T-helper 2 cell (primary cell): Measurements from ENCODE around the gene LAMC3.
"Not testable (repeated sequence)": the region's sequence is repeated elsewhere in the genome, so short reads cannot be mapped to it uniquely, and the experiment has no call there.

Experiments used
- DNase-seq, 5 experiments: peaks; one replicate each; pipeline versions ENCODE4 v3.0.0 to v3.0.0-alpha.2; 2012 to 2022

The LAMC3 gene

DNA sequence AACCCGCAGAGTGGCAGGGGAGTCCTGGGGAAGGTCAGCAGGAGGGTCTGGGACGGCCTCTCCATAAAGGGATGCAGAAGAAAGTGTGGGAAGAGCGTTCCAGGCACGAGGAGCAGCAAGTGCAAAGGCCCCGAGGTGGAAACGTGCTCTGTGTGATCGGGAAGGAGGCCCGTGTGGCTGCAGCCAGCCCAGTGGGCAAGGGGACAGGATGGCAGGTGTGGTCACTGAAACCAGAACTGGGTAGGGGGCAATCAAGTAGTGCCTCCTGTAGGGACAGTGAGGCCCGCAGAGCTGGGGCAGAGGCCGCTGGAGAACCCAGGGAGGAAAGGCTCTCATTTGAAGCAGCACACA is 16.3 kb upstream of the LAMC3 start:
- DNase-seq: no peak

DNA sequence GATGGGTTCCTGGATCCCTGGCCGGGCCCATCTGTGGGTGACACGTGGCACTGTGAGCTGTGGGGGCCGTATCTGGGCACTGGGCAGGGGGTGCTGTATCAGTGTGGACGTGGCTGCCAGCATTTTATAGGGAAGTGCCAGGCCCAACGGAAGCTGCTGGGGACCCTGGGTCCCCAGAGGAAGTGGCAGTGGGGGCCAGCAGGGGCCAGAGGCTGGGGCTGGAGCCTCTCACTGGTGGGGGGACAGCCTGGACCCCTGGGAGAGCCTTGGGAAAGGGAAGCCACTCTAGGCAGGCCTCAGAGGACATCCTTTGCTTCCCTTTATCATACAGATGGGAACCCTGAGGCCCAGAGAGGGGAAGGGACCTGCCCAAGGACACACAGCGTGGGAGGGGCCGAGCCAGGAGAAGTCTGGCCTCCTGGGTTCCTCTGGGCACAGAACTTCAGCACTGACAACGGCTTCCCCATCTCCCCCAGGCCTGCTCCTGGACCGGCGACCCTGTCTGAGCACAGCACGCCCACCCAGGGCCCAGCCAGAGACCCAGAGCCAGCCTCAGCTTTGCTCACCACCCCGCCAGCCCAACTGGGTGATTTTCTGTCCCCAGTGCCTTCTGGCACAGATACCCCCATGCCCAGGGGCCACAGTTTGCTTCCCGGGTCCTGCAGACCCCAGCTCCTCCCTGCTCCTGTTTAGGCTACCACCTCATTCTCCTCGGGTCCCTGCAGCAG is 15.5 kb upstream of the LAMC3 start:
- no peak for DNase-seq

DNA sequence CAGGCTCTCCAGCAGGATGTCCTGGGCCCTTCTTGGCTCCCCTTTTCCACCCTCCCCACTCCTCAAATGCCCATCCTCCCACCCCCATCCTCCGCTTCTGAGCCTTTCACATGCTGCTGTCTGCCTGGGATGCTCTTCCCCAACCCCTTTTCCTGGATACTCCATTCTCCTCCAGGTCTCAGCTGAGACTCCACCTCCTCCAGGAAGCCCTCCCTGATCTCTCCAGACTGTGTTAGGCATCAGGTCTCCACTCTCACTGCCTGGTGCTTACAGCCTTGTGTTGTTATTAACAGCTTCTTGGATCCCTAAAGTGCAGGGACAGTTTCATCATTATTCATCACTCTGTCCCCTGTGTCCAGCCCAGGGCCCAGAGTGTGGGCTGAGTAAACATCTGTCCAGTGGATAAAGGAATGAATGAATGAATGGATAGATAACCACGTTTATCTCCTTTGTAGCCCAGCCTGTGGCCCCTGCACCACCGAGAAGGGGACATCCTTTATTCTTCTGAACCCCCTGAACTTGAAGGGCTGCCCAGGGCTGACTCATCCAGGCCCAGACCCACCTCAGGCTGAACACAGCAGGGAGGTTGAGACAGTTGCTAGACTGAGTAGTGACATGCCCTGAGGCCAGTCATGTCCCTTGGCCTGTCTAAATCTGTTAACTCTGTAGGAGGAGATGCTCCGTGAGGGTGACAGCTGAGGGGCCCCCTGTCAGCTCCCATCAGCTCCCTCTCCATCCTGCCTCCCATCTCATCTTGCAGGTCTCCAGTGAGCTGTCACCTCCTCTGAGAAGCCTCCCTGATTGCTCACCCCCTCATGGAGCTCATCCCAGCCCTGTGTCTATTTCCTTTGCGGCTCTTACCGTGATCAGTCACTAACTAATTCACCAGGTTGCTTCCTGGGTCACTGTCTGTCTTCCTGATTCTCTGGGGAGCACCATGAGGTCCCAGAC is 14.6 kb upstream of the LAMC3 start:
- DNase-seq: no peak

DNA sequence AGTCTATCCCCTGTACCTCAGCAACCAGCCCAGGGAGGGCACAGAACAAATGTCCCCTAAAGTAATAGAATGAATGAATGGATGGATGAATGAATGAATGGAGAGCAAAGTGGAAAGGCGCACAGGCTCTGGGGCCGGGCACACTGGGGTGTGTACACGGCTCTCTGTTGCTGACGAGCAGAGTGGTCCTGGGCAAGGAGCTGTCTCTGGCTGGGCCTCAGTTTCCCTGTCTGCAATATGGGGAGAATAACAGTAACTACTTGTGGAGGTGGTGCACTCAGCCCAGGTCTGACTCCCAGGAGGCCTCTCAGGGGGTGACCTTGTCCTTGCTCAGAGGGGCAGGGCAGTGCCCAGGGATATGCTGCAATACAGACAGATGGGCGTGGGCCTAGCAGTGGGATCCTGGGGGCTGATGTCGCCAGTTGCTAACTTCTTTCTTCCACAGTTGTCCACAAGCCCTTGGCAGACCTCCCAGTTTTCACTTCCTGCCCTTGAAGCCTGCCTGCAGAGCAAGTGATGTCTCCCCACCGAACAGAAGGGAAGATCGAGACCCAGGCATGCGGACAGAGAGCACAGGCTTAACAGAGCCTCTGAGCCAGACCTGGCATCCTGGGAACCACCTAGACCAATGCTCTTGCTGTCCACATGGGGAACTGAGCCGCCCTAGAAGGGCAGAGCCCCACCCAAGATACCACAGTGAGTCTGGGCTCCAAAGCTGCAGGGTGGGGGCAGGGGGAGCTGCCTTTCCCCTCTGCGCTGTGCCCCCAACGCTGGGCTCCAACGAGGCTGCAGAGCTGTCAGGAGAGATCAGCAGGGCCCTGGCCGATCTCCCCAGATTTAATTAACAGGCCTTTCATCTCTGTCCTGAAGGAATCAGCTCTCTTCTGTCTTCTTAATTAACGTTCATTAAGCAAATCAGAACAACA is 13.6 kb upstream of the LAMC3 start:
- DNase-seq: no peak

DNA sequence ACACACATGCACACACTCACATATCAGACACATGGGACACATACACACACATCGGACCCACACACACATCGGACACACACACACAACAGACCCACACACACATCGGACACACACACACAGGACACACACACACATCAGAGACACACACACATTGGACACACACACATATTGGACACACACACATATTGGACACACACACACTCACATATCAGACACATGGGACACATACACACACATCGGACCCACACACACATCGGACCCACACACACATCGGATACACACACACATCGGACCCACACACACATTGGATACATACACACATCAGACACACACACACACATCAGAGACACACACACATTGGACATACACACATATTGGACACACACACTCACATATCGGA is 12.8 kb upstream of the LAMC3 start:
- DNase-seq: no peak

DNA sequence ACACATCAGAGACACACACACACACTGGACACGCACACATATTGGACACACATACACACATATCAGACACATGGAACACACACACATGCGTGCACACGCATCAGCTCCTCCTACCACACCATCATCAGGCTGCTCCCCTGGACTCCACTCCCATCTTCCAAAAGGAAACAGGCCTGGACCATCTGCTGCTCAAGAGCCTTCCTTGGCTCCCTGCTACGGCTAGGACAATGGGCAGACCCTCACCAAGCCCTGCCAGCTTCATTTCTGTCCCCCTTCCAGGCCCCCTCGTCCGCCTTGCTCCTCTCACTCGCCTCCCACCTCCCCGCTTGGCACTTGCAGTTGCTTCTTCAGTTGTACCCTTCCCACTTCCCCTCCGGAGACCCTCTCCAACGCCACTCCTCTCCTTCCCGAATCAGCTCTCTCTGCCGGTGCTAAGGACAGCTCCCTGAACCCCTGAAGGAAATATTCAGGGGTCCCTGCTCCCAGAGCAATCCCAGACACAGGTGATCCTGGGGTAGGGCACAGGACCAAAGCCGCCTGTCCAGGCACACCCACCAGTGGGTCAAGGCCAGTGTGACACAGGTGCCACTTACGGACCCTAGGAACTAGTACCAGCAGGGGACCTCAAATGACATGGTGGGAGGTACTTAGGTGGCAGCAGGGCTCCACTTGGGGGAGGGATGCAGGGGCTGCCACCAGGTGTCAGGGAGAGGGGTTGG is 12.1 kb upstream of the LAMC3 start:
- no peak for DNase-seq

DNA sequence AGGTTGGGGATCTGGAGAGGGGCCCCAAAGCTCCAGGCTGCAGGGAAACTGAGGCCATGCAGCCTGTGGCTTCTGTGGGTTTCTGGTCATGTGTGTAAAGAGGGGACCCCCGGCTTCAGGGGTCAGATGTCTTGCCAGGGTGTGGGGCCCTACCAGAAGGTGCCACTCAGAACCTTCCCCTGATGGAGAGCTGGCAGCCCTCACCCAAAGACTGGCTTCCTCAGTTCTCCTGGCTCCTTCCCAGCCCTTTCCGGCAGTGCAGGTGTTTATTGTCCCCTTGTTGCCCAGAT is 11.6 kb upstream of the LAMC3 start:
- DNase-seq: no peak

DNA sequence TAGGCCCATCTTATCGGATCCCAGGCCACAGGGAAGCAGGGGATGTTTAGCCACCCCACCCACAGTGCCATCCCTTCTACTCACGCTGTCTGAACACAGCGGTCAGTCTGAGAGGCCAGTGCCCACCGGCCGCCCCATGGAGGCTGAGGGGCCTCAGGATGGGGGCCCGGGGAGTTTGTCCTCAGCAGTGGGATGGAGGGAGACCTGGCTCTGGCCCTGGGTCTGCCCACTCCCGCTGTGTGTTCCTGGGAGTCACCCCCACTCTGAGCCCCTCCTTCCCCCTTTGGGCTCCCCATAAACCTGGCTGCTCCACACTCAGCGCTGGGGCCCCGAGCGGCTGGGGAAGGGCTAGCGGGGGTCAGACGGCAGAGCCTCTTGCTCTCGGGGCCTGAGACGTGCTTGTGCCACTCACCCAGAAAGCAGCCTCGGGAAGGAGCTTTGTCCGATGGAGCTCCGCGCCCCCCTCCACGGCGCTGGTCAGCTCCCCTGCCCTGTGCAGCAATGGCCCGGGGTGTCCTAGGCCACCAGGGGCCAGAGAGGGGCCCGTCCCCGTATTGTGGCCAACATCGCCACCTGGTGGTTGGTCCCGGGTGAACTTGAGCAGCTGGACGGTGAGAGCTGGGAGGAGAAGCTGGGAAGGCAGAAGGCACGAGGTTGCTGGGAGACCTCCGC is 10.9 kb upstream of the LAMC3 start:
- peak in 2 of 5 experiments; percentile 3 to 31 for DNase-seq

DNA sequence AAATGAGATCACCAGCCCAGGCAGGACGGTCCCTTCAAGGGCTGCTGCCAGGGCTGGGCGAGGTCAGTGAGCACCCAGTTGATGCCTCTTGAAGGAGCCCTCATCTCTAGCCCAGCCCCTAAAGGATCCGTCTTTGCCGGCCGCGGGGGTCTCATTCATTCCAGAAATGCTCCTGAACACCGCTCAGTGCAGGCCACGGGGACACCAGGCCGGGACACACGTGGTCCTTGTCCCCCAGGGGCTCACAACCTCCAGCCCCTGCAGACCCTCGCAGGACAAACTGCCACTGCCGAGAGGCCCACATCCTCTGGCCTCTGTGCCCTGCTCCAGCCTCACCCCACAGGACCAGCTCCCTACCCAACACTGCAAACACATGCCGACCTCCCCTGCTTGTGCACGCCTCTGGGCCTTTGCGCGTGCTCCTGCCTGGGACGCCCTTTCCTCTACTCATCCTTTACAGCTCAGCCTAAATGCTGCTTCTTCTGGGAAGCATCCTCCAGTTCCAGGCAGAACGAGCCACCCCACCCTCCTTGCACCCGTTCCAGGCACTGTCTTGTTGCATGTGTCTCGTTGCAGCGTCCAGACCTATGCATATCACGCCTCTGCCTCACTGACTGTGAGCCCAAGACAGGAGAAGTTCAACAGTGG is 10.3 kb upstream of the LAMC3 start:
- DNase-seq: no peak

DNA sequence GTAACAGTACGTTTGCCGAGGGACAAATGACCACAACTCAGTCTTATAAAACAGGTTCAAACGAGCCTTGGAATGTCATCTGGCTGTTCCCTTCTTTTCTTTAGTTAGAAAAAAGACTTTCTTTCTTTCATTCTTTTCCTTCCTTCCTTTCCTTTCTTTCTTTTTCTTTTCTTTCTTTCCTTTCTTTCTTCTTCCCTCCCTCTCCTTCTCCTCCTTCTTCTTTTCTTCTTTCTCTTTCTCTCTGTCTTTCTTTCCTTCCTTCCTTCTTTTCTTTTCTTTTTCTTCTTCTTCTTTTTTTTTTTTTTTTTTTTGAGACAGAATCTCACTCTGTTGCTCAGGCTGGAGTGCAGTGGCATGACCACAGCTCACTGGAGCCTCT is 9.7 kb upstream of the LAMC3 start:
- no peak for DNase-seq

DNA sequence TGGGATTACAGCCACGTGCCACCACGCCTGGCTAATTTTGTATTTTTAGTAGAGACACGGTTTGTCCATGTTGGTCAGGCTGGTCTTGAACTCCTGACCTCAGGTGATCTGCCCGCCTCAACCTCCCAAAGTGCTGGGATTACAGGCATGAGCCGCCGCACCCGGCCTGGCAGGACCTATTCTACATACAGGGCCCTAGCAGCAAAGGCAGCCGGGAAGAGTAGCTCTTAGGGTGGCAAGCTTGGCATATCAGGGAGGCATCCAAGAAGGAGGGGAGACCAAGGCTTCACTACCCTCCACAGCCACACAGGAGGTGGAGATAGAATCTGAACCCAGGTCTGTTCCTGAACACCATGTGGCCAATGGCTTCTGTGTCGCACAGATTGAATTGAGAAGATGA is 8.4 kb upstream of the LAMC3 start:
- DNase-seq: not testable (repeated sequence)

DNA sequence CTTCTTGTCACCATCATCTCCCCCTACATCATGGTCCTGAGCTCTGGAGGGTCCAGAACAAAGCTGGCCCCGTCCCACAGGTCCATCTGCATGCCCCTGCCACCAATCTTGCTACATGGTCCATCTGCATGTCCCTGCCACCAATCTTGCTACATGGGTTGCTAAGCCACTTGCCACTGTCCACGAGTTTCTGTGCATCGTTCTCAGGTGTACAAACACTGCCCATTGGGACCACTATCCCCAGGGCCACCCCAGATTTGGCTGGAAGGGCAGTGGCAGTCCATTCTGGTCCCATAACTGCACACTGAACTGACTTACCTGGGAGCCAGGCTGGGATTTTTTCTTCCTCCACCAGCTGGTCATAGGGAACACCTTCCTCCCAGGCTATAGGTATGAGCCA is 8.0 kb upstream of the LAMC3 start:
- DNase-seq: no peak

DNA sequence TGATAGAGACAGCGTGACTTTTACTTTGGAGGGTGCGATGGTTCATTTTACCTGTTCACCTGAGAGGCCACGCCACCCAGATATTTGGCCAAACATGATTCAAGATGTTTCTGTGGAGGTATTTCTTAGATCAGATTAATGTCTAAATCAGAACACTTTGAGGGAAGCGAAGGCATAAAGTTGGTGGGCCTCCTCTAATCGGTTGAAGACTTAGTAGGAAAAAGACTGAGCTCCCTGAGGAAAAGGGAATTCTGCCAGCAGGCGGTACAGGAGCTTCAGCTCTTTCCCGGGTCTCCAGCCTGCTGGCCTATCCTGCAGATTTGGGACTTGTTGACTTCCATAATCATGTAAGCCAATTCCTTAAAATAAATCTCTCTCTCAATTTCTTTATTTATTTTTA is 7.0 kb upstream of the LAMC3 start:
- DNase-seq: no peak

DNA sequence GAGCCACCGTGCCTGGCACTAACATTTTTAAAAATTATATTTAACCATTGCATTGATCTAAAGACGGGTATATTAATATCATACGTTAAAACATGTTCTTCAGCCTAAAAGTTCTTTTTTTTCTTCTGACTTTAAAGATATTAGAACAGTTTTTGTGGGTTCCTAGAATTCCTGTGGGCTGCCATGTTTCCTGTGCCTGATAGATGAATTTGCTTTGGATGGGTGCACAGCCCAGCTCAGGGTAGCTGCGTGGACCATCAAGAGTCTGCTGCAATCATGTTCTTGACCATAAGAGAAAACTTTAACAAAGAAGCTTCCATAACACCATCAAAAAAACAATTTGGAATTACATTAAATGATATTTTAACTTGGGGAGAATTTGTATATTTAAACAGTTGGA is 2.4 kb upstream of the LAMC3 start:
- DNase-seq: no peak

DNA sequence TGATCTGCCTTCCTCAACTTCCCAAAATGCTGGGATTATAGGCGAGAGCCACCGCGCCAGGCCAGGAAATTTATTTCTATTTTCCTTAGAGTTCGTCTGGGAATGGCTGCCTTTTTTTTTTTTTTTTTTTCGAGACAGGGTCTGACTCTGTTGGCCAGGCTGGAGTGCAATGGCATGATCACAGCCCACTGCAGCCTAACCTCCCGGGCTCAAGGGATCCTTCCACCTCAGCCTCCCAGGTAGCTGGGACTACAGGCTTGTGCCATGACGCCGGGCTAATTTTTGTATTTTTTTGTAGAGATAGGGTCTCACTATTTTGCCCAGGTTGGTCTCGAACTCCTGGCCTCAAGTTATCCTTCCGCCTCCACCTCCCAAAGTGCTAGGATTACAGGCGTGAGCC is 888 bp upstream of the LAMC3 start:
- DNase-seq: no peak

DNA sequence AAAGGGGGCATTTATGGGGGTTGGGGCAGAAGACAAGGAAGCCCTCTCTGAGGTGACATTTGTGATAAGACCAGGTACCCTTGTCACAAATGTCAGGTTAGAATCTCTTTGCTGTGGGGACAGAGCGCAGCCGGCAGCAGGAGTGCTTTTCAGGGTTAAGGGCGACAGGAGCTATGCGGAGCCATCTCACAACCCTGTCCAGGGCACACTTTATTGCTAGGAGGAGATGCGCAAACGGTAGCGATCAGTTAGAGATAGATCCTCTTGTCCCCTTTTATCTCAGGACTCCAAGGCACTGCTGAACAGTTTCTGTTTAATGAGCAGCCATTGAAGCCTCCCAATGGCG is 438 bp upstream of the LAMC3 start:
- DNase-seq: no peak

DNA sequence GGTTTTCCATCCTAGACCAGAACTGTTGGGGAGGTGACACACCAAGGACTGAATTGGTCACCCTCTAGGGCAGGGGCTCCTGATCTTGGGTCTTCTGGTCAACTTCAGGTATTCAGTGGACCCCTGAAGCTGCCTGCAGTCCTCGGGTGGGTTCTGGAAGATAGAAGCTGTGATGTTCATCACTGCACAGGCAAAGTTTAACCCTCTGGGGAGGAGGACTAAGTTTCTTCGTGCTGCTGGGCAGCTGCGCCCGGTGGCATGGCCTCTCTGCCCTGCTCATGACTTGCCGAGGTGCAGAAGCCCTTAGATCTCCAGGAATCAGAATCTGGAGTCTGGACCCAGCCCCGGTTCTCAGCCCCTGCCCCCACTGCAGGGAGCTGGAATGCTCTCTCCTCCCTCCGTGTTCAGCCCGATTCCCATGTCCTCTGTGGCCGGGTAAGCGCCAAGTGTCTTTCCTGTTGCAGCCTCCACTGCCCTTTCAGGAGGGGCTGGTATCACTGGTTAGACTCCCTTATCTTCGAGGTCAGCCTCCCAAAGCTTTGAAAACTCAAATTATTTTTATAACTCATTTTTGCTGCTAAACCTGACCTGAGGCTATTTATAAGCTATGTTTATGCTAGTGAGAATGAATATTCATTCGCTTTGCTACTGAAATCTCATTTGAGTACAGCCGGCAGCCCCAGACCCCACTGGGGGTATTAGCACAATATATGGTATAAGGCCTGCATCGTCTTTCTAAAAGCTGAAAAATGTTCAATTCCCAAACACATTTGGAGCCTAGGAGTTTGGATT is 1.7 kb downstream of the LAMC3 start:
- DNase-seq: no peak

DNA sequence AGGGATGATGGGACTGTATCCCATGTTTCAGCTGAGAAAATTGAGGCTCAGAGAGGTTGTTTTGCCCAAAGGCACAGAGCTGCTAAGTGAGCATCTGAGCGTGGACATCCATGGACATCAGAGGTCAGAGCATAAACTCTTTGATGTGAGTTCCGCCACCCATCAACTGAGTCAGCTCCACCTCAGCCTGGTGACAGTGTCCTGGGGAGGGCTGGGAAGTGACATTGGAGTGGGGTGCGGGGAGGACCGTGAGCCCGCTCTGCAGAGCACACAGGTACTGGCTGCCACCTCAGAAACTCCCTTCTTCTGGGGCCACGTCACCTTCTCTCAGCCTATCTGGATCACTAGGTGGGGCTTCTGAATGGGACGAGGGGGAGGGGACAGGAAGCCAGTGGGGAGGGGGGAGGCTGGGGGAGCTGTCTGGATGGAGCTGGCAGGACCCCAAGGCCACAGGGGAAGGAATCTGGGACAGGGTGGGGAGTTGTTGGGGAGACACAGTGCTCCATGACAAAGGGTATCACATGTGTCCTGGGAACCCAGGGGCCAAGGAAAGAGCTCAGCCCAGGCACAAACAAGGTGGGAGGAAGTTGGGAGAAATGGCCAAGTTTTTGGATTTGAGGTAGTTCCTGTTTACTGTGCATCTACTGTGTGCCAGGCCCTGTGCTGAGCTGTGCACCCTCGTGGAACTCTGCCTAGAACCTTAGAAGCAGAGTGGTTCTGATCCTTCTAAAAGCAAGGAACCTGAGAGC is 2.5 kb downstream of the LAMC3 start:
- DNase-seq: no peak

DNA sequence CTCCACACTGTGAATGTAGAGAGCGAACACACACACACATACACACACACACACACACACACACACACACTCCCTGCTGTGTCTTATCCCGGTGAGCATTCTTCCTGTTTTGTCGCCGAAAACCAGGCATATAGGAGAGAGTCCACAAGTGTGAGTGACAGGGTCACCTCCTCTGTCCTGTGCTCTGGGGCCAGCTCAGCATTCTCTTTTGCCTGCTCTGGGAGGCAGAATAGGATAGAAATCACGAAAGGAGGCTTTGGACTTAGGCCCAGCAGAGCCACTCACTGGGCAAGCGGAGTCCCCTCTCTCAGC is 3.0 kb downstream of the LAMC3 start:
- DNase-seq: no peak

DNA sequence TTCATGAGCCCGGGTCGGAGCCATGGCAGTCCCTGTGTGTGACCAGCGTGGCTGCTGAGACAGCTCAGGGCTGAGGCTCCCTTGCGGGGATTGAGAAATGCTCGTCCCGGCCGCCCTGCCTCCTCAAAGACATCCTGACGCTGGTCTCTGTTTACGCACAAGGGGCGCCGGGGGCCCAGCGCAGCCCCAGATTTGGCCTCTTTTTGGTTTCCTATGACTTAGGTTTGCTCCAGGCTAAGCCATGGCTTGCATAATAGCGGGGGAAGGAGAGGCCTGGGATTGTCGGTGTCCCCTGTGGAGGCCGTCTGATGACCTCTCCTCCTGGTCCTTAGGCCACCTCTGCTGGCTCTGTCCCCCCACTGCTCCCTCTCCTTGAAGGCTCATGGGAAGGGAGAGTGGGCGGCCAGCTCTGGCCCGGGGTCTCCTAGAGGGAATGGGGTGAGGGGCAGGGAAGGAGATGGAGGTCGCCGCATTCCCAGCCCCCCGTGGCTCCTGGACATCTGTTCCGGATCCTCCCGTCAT is 3.5 kb downstream of the LAMC3 start:
- no peak for DNase-seq
